ENCODE results near the gene CDCA7. TPM values are rescaled to one million over a fixed set of nuclear protein-coding genes. Genes with fewer than 3 reads are reported as not detected.

CDCA7 gene
- total and polyA plus RNA-seq, 4 donors = 0.08 to 7.9 (median 0.17) TPM

DNA sequence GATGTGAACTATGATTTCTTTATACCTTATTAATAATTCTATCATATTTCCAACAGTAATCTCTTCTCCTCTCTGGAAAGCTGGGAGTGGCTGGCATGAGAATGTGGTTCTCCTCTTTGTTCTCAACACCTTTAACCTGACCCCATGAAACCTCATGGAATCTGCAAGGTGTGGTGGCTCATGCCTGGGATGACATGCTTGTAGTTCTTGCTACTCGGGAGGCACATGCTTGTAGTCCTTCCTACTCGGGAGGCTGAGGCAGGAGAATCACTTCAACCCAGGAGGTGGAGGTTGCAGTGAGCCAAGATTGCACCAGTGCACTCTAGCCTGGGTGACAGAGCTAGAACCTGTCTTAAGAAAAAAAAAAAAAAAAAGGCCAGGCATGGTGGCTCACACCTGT is 10.8 kb upstream of the CDCA7 start:
- Histone ChIP-seq H3K9me3 (ENCODE audit: control insufficient read depth in 4 of 4, low read length in 3 of 4) (peaks cover 0 to 8% (median 6%) of the 10 kb centered on the region in 4 donors), H3K9ac (ENCODE audit: low read depth in 1 of 2, low read length in 2 of 2) (no peak overlapping the region), H3K27ac (ENCODE audit: low read depth in 1 of 2, low read length in 2 of 2) (no peak overlapping the region), H3K4me1 (ENCODE audit: control insufficient read depth in 4 of 4, insufficient read depth in 4 of 4, low read length in 3 of 4) (peaks cover 0 to 3% (median 0%) of the 10 kb centered on the region in 4 donors), H3K27me3 (ENCODE audit: control insufficient read depth in 4 of 4, insufficient read depth in 4 of 4, low read length in 3 of 4) (no peaks in the 10 kb centered on the region), H3K36me3 (ENCODE audit: control insufficient read depth in 4 of 4, insufficient read depth in 3 of 4, low read depth in 1 of 4, low read length in 3 of 4) (no peaks in the 10 kb centered on the region), H3K4me3 (ENCODE audit: low read depth in 1 of 3, low read length in 3 of 3) (no peak overlapping the region)
- no peak for DNase-seq (ENCODE audit: low spot score)
- TF ChIP-seq RAD21 (IDR thresholded peaks at IDR 0.05) = no peak
- TF ChIP-seq, protein P1, sequence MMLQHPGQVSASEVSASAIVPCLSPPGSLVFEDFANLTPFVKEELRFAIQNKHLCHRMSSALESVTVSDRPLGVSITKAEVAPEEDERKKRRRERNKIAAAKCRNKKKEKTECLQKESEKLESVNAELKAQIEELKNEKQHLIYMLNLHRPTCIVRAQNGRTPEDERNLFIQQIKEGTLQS (IDR thresholded peaks at IDR 0.05) = no peak
- TF ChIP-seq, protein P2, sequence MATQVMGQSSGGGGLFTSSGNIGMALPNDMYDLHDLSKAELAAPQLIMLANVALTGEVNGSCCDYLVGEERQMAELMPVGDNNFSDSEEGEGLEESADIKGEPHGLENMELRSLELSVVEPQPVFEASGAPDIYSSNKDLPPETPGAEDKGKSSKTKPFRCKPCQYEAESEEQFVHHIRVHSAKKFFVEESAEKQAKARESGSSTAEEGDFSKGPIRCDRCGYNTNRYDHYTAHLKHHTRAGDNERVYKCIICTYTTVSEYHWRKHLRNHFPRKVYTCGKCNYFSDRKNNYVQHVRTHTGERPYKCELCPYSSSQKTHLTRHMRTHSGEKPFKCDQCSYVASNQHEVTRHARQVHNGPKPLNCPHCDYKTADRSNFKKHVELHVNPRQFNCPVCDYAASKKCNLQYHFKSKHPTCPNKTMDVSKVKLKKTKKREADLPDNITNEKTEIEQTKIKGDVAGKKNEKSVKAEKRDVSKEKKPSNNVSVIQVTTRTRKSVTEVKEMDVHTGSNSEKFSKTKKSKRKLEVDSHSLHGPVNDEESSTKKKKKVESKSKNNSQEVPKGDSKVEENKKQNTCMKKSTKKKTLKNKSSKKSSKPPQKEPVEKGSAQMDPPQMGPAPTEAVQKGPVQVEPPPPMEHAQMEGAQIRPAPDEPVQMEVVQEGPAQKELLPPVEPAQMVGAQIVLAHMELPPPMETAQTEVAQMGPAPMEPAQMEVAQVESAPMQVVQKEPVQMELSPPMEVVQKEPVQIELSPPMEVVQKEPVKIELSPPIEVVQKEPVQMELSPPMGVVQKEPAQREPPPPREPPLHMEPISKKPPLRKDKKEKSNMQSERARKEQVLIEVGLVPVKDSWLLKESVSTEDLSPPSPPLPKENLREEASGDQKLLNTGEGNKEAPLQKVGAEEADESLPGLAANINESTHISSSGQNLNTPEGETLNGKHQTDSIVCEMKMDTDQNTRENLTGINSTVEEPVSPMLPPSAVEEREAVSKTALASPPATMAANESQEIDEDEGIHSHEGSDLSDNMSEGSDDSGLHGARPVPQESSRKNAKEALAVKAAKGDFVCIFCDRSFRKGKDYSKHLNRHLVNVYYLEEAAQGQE (IDR thresholded peaks at IDR 0.05) = no peak
- no peak for TF ChIP-seq ZBTB33 (IDR thresholded peaks at IDR 0.05)
- TF ChIP-seq HNF4A (conservative IDR thresholded peaks at IDR 0.05) = no peak
- TF ChIP-seq, protein P3, sequence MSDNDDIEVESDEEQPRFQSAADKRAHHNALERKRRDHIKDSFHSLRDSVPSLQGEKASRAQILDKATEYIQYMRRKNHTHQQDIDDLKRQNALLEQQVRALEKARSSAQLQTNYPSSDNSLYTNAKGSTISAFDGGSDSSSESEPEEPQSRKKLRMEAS (IDR thresholded peaks at IDR 0.05) = no peak
- whole genome bisulfite sequencing = 70% methylated on average over 2 of the region's 2 CpGs

DNA sequence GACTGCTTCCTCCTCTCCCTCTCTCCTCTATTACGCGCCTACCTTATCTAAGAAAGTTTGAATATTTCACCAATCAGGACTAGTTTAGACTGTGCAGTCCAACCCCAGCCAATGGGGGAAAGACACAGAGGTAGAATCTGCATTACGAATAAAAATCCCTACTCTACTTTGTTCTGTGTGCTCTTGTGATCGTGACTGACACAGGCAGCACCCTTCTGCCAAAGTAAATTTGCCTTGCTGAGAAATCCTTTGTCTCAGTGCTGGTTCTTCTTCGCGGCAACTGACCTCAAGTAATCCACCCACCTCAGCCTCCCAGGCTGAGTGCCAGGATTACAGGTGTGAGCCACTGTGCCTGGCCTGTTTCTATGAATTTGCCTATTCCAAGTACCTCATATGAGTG is 8.6 kb upstream of the CDCA7 start:
- peaks cover 0 to 8% (median 6%) of the 10 kb centered on the region in 4 donors for H3K9me3 ChIP-seq (ENCODE audit: control insufficient read depth in 4 of 4, low read length in 3 of 4)
- WGBS = 81% methylated on average over 6 of the region's 6 CpGs
- TF ChIP-seq GABPA (IDR thresholded peaks at IDR 0.05 in 1 of 2, conservative IDR thresholded peaks at IDR 0.05 in 1 of 2) (no peak), HNF4A (conservative IDR thresholded peaks at IDR 0.05) (no peak), JUND (IDR thresholded peaks at IDR 0.05) (no peak), RAD21 (IDR thresholded peaks at IDR 0.05) (no peak), ZBTB33 (IDR thresholded peaks at IDR 0.05) (no peak)

More for the DNA sequence above, 8.6 kb upstream of the CDCA7 start:
- no peaks in the 10 kb centered on the region for H3K36me3 ChIP-seq (ENCODE audit: control insufficient read depth in 4 of 4, insufficient read depth in 3 of 4, low read depth in 1 of 4, low read length in 3 of 4)
- H3K27ac ChIP-seq (ENCODE audit: low read depth in 1 of 2, low read length in 2 of 2) = no peak overlapping the region
- H3K9ac ChIP-seq (ENCODE audit: low read depth in 1 of 2, low read length in 2 of 2) = no peak overlapping the region
- no peak for DNase-seq (ENCODE audit: low spot score)
- no peaks in the 10 kb centered on the region for H3K27me3 ChIP-seq (ENCODE audit: control insufficient read depth in 4 of 4, insufficient read depth in 4 of 4, low read length in 3 of 4)
- H3K4me3 ChIP-seq (ENCODE audit: low read depth in 1 of 3, low read length in 3 of 3) = no peak overlapping the region
- H3K4me1 ChIP-seq (ENCODE audit: control insufficient read depth in 4 of 4, insufficient read depth in 4 of 4, low read length in 3 of 4) = peaks cover 0 to 3% (median 0%) of the 10 kb centered on the region in 4 donors
